ENCODE measurements around the gene GALNT10.

GALNT10 gene

GRCh38 chr5:154268073-154268472, 77.5 kb downstream of the GALNT10 start:
- no peak for DNase-seq

GRCh38 chr5:154269414-154269813, 78.9 kb downstream of the GALNT10 start:
- no peak for DNase-seq

GRCh38 chr5:154271466-154271865, 80.9 kb downstream of the GALNT10 start:
- no peak for DNase-seq

- no peak for DNase-seq
Measured at GRCh38 chr5:154271936-154272514, 81.5 kb downstream of the GALNT10 start.

- DNase-seq = no peak
Measured at GRCh38 chr5:154273028-154273617, 82.6 kb downstream of the GALNT10 start.

GRCh38 chr5:154273963-154274827, 83.7 kb downstream of the GALNT10 start:
- DNase-seq = no peak

GRCh38 chr5:154274828-154275185, 84.3 kb downstream of the GALNT10 start:
- DNase-seq = no peak

- DNase-seq = no peak
Measured at GRCh38 chr5:154275566-154275965, 85.0 kb downstream of the GALNT10 start.

- DNase-seq = no peak
Measured at GRCh38 chr5:154276261-154276972, 85.9 kb downstream of the GALNT10 start.

GRCh38 chr5:154276973-154277331, 86.4 kb downstream of the GALNT10 start:
- DNase-seq = no peak

- DNase-seq = no peak
Measured at GRCh38 chr5:154277499-154277898, 87.0 kb downstream of the GALNT10 start.

GRCh38 chr5:154278186-154278585, 87.7 kb downstream of the GALNT10 start:
- no peak for DNase-seq

GRCh38 chr5:154278908-154279307, 88.4 kb downstream of the GALNT10 start:
- DNase-seq = no peak

- no peak for DNase-seq
Measured at GRCh38 chr5:154284433-154284832, 93.9 kb downstream of the GALNT10 start.

GRCh38 chr5:154285661-154286408, 95.3 kb downstream of the GALNT10 start:
- DNase-seq = no peak

- no peak for DNase-seq
Measured at GRCh38 chr5:154286557-154286956, 96.0 kb downstream of the GALNT10 start.

GRCh38 chr5:154287136-154287535, 96.6 kb downstream of the GALNT10 start:
- DNase-seq = no peak

- DNase-seq = no peak
Measured at GRCh38 chr5:154288145-154288544, 97.6 kb downstream of the GALNT10 start.

- no peak for DNase-seq
Measured at GRCh38 chr5:154291917-154292316, 101.4 kb downstream of the GALNT10 start.

- no peak for DNase-seq
Measured at GRCh38 chr5:154293219-154293618, 102.7 kb downstream of the GALNT10 start.

GRCh38 chr5:154295551-154295950, 105.0 kb downstream of the GALNT10 start:
- DNase-seq = no peak

GRCh38 chr5:154296525-154297159, 106.1 kb downstream of the GALNT10 start:
- no peak for DNase-seq
